GM19035 (cell line): Measurements from ENCODE around the gene PTPRJ.
A peak's percentile ranks its signal among the peaks of the same experiment; 100 is the strongest.

ENCODE experiments used
- ATAC-seq: cut with Tn5 transposase; IDR thresholded peaks from one replicate; pipeline ENCODE4 v1.9.1; 2021; ENCODE audit not compliant: unreplicated experiment

PTPRJ gene

GRCh38 chr11:48141475-48142122 lies 161.2 kb downstream of the PTPRJ start:
- no peak for ATAC-seq

GRCh38 chr11:48142889-48143288 lies 162.5 kb downstream of the PTPRJ start:
- no peak for ATAC-seq

- no peak for ATAC-seq
Measured at GRCh38 chr11:48148749-48149148, 168.4 kb downstream of the PTPRJ start.

GRCh38 chr11:48150213-48150612 lies 169.9 kb downstream of the PTPRJ start:
- ATAC-seq = no peak

GRCh38 chr11:48154151-48154550 lies 173.8 kb downstream of the PTPRJ start:
- ATAC-seq = no peak

- no peak for ATAC-seq
Measured at GRCh38 chr11:48161951-48162884, 181.9 kb downstream of the PTPRJ start.

GRCh38 chr11:48162885-48163268 lies 182.5 kb downstream of the PTPRJ start:
- no peak for ATAC-seq

- no peak for ATAC-seq
Measured at GRCh38 chr11:48163360-48164100, 183.2 kb downstream of the PTPRJ start.

GRCh38 chr11:48164836-48165235 lies 184.5 kb downstream of the PTPRJ start:
- ATAC-seq = no peak

- no peak for ATAC-seq
Measured at GRCh38 chr11:48165426-48165825, 185.1 kb downstream of the PTPRJ start.

GRCh38 chr11:48167380-48167779 lies 187.0 kb downstream of the PTPRJ start:
- no peak for ATAC-seq

- no peak for ATAC-seq
Measured at GRCh38 chr11:48168815-48169214, 188.5 kb downstream of the PTPRJ start.

- no peak for ATAC-seq
Measured at GRCh38 chr11:48169259-48169658, 188.9 kb downstream of the PTPRJ start.

GRCh38 chr11:48169717-48170116 lies 189.4 kb downstream of the PTPRJ start:
- ATAC-seq = no peak

GRCh38 chr11:48170241-48171233 lies 190.2 kb downstream of the PTPRJ start:
- no peak for ATAC-seq

GRCh38 chr11:48172818-48173609 lies 192.7 kb downstream of the PTPRJ start:
- ATAC-seq = peak; percentile 85

GRCh38 chr11:48177661-48178060 lies 197.3 kb downstream of the PTPRJ start:
- ATAC-seq = no peak

GRCh38 chr11:48180627-48181026 lies 200.3 kb downstream of the PTPRJ start:
- no peak for ATAC-seq

GRCh38 chr11:48182860-48183526 lies 202.6 kb downstream of the PTPRJ start:
- ATAC-seq = no peak
